NB4 (cell line): Measurements from ENCODE around the gene GNAI1.

Experiments used
- CTCF ChIP-seq: IDR thresholded peaks from one replicate; pipeline ENCODE4 v1.5.1; 2012; ENCODE audit warnings: low read depth, low read length
- MAX ChIP-seq: IDR thresholded peaks from 2 replicates; pipeline ENCODE4 v1.6.1; 2011; ENCODE audit warnings: low read depth, low read length
- POLR2A ChIP-seq: IDR thresholded peaks from 2 replicates; pipeline ENCODE4 v1.6.1; 2011; ENCODE audit warnings: mild to moderate bottlenecking; ENCODE audit not compliant: insufficient read length; ENCODE audit errors: extremely low read depth

GRCh38 chr7:80175744-80176143 lies 41.1 kb downstream of the GNAI1 start:
- no peak for TF ChIP-seq CTCF
- TF ChIP-seq MAX: no peak
- no peak for TF ChIP-seq POLR2A
